ENCODE data around the gene FLOT2. TPM values are rescaled to one million over a fixed set of nuclear protein-coding genes. Genes with fewer than 3 reads are reported as not detected.

The FLOT2 gene
- total and polyA plus RNA-seq, 2 of the 8 experiments (the other 6 are each of a cell fraction or from before 2014, with no cell fraction given), result 116 to 189 TPM

DNA sequence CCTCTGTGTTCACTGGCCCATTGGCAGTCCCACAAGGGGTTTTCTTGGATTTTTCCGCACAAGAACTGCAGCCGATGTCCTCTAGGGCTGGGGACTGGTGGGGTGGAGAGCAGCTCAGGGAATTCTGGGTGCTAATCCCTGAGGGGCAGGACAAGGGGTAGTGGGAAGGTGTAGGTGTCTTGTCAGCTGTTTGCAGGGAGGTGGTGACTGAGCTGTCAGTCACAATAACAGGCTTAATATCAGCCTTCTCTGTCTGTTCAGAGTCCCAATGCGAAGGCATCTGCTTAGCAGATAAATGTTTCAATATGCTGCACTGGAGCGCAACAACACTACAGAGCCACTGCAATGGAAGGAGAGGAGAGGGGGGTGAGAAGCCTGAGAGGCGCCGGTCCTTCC, 15.4 kb upstream of the FLOT2 start (continued):
- TF ChIP-seq EZH2 (IDR thresholded peaks at IDR 0.05; ENCODE audit: low read depth, low read length, severe bottlenecking) (no peak), BRCA1 (IDR thresholded peaks at IDR 0.05; ENCODE audit: low read depth, low read length) (no peak), POLR2A (IDR thresholded peaks at IDR 0.05; ENCODE audit: control extremely low read depth in 1 of 2, low read depth in 2 of 2, low read length in 2 of 2) (no peak; a peak in 1 of 3 replicates)
- TF ChIP-seq, protein P1, sequence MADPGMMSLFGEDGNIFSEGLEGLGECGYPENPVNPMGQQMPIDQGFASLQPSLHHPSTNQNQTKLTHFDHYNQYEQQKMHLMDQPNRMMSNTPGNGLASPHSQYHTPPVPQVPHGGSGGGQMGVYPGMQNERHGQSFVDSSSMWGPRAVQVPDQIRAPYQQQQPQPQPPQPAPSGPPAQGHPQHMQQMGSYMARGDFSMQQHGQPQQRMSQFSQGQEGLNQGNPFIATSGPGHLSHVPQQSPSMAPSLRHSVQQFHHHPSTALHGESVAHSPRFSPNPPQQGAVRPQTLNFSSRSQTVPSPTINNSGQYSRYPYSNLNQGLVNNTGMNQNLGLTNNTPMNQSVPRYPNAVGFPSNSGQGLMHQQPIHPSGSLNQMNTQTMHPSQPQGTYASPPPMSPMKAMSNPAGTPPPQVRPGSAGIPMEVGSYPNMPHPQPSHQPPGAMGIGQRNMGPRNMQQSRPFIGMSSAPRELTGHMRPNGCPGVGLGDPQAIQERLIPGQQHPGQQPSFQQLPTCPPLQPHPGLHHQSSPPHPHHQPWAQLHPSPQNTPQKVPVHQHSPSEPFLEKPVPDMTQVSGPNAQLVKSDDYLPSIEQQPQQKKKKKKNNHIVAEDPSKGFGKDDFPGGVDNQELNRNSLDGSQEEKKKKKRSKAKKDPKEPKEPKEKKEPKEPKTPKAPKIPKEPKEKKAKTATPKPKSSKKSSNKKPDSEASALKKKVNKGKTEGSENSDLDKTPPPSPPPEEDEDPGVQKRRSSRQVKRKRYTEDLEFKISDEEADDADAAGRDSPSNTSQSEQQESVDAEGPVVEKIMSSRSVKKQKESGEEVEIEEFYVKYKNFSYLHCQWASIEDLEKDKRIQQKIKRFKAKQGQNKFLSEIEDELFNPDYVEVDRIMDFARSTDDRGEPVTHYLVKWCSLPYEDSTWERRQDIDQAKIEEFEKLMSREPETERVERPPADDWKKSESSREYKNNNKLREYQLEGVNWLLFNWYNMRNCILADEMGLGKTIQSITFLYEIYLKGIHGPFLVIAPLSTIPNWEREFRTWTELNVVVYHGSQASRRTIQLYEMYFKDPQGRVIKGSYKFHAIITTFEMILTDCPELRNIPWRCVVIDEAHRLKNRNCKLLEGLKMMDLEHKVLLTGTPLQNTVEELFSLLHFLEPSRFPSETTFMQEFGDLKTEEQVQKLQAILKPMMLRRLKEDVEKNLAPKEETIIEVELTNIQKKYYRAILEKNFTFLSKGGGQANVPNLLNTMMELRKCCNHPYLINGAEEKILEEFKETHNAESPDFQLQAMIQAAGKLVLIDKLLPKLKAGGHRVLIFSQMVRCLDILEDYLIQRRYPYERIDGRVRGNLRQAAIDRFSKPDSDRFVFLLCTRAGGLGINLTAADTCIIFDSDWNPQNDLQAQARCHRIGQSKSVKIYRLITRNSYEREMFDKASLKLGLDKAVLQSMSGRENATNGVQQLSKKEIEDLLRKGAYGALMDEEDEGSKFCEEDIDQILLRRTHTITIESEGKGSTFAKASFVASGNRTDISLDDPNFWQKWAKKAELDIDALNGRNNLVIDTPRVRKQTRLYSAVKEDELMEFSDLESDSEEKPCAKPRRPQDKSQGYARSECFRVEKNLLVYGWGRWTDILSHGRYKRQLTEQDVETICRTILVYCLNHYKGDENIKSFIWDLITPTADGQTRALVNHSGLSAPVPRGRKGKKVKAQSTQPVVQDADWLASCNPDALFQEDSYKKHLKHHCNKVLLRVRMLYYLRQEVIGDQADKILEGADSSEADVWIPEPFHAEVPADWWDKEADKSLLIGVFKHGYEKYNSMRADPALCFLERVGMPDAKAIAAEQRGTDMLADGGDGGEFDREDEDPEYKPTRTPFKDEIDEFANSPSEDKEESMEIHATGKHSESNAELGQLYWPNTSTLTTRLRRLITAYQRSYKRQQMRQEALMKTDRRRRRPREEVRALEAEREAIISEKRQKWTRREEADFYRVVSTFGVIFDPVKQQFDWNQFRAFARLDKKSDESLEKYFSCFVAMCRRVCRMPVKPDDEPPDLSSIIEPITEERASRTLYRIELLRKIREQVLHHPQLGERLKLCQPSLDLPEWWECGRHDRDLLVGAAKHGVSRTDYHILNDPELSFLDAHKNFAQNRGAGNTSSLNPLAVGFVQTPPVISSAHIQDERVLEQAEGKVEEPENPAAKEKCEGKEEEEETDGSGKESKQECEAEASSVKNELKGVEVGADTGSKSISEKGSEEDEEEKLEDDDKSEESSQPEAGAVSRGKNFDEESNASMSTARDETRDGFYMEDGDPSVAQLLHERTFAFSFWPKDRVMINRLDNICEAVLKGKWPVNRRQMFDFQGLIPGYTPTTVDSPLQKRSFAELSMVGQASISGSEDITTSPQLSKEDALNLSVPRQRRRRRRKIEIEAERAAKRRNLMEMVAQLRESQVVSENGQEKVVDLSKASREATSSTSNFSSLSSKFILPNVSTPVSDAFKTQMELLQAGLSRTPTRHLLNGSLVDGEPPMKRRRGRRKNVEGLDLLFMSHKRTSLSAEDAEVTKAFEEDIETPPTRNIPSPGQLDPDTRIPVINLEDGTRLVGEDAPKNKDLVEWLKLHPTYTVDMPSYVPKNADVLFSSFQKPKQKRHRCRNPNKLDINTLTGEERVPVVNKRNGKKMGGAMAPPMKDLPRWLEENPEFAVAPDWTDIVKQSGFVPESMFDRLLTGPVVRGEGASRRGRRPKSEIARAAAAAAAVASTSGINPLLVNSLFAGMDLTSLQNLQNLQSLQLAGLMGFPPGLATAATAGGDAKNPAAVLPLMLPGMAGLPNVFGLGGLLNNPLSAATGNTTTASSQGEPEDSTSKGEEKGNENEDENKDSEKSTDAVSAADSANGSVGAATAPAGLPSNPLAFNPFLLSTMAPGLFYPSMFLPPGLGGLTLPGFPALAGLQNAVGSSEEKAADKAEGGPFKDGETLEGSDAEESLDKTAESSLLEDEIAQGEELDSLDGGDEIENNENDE (IDR thresholded peaks at IDR 0.05; ENCODE audit: insufficient replicate concordance, low read length), result no peak

Data from H1 (cell line).